ENCODE data around the gene MRPS27.

MRPS27 gene

GRCh38 chr5:72213482-72213881 lies 106.6 kb downstream of the MRPS27 start:
- TF ChIP-seq YY1 (IDR thresholded peaks at IDR 0.05; ENCODE audit: low read depth) (no peak), TEAD4 (IDR thresholded peaks at IDR 0.05) (no peak), CREB1 (IDR thresholded peaks at IDR 0.05; ENCODE audit: low read depth) (no peak), MAX (IDR thresholded peaks at IDR 0.05) (no peak), REST (IDR thresholded peaks at IDR 0.05; ENCODE audit: low read depth) (no peak), CEBPB (IDR thresholded peaks at IDR 0.05) (no peak), TAF1 (IDR thresholded peaks at IDR 0.05; ENCODE audit: low read depth) (no peak), EP300 (IDR thresholded peaks at IDR 0.05; ENCODE audit: borderline replicate concordance) (no peak), USF1 (IDR thresholded peaks at IDR 0.05) (no peak), NFIC (IDR thresholded peaks at IDR 0.05) (no peak), EGR1 (IDR thresholded peaks at IDR 0.05) (no peak), ZBTB7A (IDR thresholded peaks at IDR 0.05; ENCODE audit: low read depth) (no peak), RAD21 (IDR thresholded peaks at IDR 0.05; ENCODE audit: low read depth) (no peak), TCF12 (IDR thresholded peaks at IDR 0.05; ENCODE audit: low read depth) (no peak)

- TF ChIP-seq YY1 (IDR thresholded peaks at IDR 0.05; ENCODE audit: low read depth) (no peak), EP300 (IDR thresholded peaks at IDR 0.05; ENCODE audit: borderline replicate concordance) (no peak), FOXM1 (IDR thresholded peaks at IDR 0.05; ENCODE audit: borderline replicate concordance, low read depth) (no peak), RAD21 (IDR thresholded peaks at IDR 0.05; ENCODE audit: low read depth) (no peak), TEAD4 (IDR thresholded peaks at IDR 0.05) (no peak), MAX (IDR thresholded peaks at IDR 0.05) (no peak), TAF1 (IDR thresholded peaks at IDR 0.05; ENCODE audit: low read depth) (no peak), CREB1 (IDR thresholded peaks at IDR 0.05; ENCODE audit: low read depth) (no peak), TCF12 (IDR thresholded peaks at IDR 0.05; ENCODE audit: low read depth) (no peak), REST (IDR thresholded peaks at IDR 0.05; ENCODE audit: low read depth) (no peak), NFIC (IDR thresholded peaks at IDR 0.05) (no peak), ZBTB7A (IDR thresholded peaks at IDR 0.05; ENCODE audit: low read depth) (no peak), EGR1 (IDR thresholded peaks at IDR 0.05) (no peak), CEBPB (IDR thresholded peaks at IDR 0.05) (no peak), USF1 (IDR thresholded peaks at IDR 0.05) (no peak)
Measured at GRCh38 chr5:72212171-72212570, 107.9 kb downstream of the MRPS27 start.

GRCh38 chr5:72210888-72211678 lies 109.0 kb downstream of the MRPS27 start:
- TF ChIP-seq FOXM1 (IDR thresholded peaks at IDR 0.05; ENCODE audit: borderline replicate concordance, low read depth) (no peak), TEAD4 (IDR thresholded peaks at IDR 0.05) (0 out of 2 replicates have a peak, but pooled peaks have one; percentile 31), CEBPB (IDR thresholded peaks at IDR 0.05) (peak; percentile 16; the same call in 1 of the 2 replicates), ZBTB7A (IDR thresholded peaks at IDR 0.05; ENCODE audit: low read depth) (no peak), RAD21 (IDR thresholded peaks at IDR 0.05; ENCODE audit: low read depth) (no peak), USF1 (IDR thresholded peaks at IDR 0.05) (no peak), MAX (IDR thresholded peaks at IDR 0.05) (no peak), EGR1 (IDR thresholded peaks at IDR 0.05) (no peak)

- TF ChIP-seq NFIC (IDR thresholded peaks at IDR 0.05) (no peak), USF1 (IDR thresholded peaks at IDR 0.05) (no peak), TCF12 (IDR thresholded peaks at IDR 0.05; ENCODE audit: low read depth) (no peak), ZBTB7A (IDR thresholded peaks at IDR 0.05; ENCODE audit: low read depth) (no peak), CREB1 (IDR thresholded peaks at IDR 0.05; ENCODE audit: low read depth) (no peak), YY1 (IDR thresholded peaks at IDR 0.05; ENCODE audit: low read depth) (no peak), RAD21 (IDR thresholded peaks at IDR 0.05; ENCODE audit: low read depth) (no peak), MAX (IDR thresholded peaks at IDR 0.05) (no peak), CEBPB (IDR thresholded peaks at IDR 0.05) (no peak), EGR1 (IDR thresholded peaks at IDR 0.05) (no peak), TEAD4 (IDR thresholded peaks at IDR 0.05) (no peak), FOXM1 (IDR thresholded peaks at IDR 0.05; ENCODE audit: borderline replicate concordance, low read depth) (no peak)
Measured at GRCh38 chr5:72209147-72210115, 110.6 kb downstream of the MRPS27 start.

Data from Ishikawa (cell line).